ENCODE results near the gene HAND2.

HAND2 gene

DNA sequence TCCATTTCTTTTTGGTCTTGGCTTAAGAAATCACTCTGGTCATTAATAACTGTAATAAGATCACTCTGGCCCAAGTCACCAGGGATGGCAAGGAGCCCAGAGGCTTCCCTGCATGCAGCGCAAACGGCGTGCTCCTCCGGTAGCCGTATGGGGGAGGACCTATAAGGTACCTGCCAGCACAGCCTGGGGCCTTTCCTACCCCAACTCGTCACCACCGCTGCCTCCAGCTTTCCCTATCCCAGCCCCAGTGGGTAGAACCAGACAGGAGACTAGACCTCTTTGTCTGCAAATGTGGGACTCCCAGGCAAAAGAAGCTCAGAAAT lies 25.9 kb downstream of the HAND2 start:
- no peak for DNase-seq

DNA sequence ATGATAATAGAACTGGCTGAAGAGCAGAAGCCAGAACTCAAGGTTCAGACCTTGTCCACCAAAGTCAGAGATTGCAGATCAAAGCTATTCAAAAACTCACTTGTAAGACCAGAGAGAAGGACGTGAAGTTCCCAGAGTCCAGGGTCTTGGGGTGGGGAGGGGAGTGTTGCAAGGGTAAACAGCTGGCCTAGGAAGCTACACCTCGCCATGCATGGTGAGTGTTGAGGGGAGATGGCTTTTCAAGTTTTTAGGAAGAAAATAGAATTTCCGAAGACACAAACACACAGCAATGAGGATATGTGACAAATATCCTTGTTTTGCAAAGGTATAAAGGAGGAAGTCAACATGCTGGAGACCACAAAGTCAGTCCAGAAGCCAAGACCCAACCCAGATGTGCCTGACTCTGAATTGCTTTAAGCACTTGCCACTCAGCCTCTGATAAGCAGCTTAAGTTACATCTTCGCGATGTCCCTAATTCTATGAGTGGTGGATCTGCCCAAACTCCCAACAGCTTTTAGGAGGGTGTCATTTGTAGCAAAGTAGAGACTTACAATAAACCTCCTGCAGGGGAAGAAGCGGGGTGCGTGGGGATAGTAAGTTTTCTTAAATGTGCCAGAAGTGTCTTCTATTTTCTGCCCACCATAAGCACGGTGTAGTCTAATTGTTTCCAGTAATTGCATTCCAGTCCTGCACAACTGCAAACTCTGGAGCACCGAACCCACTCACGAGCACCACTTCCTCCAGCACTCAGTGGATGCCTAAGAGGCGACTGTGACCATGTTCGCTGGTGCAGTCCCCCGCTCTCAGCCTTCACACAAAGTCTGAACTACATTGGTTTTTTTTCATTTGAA lies 26.5 kb downstream of the HAND2 start:
- DNase-seq, result no peak

DNA sequence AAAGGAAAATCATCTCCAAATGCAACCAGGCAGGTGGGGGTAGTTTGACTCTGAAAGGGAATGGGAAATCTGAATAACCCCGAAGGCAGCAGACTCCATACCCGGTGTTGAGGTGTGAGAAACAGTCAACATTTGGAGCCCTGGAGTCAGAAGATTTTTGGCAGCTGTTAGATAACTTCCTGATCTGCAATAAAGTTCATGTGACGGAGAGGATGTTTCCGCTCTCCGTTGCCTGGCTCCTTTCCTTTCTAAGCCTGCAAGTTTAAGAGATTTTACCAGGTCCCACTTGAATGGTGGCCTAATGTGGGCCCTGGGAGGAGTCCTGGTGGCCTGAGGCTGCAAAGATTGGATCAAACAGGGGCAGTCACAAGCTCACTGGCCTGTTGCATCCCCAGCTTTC lies 27.7 kb downstream of the HAND2 start:
- DNase-seq, result no peak

DNA sequence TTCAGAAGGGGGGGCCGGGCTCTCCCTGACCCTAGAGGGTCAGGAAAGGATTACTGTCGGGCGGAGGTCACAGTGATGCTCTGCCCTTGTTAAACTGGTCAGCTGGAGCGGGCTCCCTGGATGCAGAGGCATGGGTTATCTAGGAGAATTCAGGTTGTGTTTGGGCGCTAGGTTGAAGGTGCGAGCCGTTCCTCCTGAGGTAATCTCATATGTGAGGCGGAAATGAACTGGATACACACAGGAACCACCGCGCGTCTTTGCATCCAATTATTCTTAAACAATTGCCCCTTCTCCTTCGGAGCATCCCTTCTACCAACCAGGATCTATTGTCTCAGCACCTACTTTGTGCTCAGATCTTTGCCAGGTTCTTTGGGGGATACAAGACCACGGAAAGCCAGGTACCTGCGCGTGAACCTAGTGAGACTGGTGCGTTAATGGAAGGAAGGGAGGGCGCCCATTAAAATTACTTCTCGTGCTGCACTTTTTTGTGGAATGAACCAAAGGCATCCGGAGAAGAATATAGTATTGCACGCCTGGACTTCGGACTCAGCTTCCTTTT lies 28.4 kb downstream of the HAND2 start:
- DNase-seq, result no peak

DNA sequence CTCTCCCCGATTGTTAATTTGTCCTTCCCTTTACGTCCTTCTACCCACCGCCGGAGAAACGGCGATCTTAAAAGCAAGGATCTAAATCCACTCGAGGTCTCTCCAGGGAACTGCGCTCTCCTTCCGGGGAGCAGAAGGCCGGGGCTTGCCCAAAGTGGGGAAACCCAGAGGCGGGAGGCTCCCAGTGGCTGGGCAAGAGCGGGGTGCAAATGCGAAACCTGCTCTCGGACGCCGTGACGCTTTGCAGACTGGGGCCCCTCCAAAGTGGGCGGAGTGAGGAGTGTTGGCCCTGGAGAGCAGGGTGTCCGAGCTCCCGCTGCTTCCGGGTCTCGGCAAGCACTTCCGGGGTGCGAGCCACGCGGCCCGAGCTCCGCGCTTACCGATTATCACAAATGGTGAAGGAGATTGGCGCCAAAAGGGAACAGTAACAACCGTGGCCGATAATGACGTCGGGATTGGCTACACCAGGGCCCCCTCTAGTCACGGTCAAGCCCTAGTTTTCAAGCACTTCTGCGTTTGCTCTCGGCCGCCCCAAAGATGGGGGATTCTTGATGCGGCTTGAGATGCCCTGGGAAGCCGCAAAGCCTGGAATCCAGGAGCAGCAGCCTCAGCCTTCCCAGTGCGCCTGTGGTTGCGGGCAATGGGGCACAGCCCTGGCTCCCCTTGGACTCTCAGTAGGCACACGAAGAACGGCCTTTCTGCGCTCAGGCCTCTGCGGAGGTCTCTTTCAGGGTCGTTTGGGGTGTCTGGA lies 29.0 kb downstream of the HAND2 start:
- DNase-seq, result no peak

DNA sequence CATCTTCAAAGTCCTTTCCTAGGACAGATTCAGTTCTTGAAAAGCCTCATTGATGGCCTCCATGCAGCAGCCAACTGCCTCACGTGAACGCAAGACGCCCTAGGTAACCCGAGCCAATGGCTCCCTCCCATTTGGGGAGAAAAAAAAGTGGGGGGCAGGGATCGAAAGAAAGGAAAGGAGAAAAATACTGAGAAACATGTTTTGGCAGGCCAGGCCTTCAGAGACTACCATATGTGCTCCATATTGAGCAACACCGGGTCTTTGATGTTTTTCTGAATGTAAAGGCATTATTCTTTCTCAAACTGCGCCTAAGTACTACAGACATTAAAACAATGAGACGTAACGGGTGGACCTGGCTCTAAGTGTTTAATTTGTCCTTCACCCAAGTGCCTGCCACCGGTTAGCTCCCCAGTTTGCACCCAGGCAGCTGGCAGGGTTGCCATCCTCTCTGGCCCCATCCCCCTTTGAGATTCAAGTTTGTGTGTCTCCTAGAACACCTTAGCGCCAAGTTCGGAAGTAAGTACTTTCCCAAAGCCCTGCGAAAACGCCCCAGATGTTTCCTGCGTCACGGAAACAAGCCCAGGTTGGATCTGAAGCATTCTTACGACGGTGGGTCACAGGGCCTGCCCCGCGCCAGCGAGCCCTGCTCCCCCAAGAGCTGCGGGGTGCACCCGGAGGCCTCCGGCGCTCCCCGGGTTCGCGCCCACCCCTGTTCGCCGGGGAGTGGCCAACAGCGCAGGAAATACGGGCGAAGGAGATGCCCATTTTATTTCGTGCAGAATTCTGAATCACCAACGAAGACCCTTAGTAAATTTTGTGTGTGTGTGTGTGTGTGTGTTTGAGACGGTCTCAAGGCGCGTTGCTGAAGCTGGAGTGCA lies 30.1 kb downstream of the HAND2 start:
- DNase-seq, result no peak

DNA sequence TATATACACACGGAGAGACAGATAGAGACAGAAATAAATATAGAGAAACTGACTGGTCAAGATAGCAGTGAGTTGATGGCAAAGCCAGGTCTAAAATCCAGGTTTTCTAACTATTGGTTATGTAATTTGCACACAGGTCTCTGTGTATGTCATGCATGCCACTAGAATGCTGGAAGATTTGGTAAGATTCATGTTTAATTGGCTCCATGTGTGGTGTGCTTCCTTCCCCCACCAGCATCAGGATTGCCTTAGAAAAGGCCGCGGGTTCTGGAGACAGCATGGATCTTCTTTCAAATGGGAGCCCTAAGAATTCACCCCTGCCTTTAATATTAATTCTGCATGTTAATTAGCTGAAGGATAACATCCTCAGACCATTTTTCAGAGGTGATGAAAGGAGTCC lies 31.3 kb downstream of the HAND2 start:
- DNase-seq, result no peak

DNA sequence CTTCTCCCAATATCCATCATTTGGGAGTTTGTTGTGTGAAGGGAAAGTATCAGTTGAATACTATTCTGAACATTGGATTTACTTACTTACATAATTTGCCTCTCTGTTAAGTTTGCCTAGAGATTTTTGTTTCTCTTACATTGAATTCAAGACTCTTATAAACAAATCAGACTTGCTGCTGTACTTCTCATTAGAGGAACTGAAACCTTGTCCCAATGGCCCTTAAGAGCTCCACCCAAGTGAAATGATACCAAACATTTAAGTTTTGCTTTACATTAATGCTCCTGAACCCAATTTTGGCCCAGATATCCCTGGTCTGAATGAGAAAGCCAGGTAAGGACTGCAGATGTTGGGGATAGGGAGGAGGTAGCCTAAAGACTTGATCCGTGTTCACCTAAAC lies 32.0 kb downstream of the HAND2 start:
- DNase-seq, result no peak

DNA sequence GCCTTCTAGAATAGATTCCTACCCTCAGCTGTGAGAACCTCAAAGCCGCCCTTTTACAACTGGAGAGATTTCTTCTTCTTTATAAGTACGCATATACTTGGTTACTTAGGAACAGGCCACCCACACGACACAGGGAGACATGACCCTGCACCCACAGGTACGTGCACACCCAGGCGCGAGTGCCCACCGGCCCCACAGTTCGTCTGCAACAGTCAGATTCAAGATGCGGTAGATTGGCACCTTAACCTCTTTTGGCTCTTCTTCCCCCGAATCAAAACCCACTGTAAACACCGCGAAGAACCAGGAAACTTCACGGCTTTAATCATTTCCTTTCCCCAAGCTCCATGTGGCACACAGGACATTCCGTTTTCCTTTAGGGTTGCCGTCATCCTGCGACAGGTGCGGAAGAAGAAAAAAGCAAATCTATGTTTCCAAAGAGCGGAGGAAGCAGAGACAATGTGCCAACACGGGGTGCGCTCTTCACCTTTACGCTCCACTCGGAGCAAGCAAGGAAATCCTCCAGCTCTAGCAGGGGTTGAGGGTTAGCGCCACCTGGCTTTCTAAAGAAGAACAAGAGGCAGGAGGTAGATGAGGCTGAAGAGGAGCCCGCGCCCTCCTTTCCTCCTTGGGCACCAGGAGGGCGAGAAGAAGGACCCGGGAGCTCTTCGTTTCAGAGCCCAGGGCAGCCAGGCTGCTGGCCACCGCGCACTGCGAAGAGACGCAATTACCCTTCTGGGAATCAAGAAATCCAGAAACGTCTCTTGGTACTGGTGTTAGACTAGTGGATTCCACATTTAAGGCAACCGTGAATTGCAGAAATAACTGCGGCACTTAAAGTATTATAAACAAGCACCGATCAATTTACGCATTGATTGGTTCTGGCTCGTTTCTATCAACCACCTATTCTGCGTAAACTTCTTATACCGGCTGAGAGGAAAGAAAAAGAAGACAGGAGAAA lies 35.7 kb downstream of the HAND2 start:
- DNase-seq, result peak in 32 of 56 donors; percentile 2 to 72 (median 24)

DNA sequence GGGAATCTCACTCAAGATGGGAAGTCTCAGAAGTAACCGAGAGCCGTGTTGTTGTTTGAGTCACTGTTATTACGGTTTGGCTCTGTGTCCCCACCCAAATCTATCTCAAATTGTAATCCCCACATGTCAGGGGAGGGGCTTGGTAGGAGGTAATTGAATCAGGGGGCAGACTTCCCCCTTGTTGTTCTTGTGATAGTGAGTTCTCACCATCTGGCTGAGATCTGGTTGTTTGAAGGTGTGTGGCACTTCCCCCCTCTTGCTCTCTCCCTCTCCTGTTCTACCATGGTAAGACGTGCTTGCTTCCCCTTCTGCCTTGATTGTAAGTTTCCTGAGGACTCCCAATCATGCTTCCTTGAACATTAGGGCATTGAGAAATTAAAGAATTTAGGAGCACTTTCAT lies 37.0 kb downstream of the HAND2 start:
- no peak for DNase-seq

DNA sequence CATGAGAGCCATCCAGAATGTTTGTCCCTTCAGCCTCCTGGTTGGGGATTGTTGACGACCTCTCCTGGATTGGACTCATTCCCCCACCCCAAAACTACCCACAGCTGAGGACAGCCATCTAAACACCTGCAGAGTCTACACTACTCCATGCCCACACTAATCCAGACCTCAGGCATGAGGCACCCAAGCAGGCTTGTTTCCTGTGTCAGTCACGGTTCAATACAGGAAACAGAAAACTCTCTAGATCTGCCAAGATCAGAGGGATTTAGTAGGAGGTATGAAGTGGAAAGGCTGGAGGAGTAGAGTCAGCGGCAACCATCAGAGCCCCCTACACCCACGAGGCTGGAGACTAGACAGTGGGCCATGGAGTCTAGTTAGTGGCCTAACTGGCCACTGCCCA lies 37.7 kb downstream of the HAND2 start:
- DNase-seq, result no peak

DNA sequence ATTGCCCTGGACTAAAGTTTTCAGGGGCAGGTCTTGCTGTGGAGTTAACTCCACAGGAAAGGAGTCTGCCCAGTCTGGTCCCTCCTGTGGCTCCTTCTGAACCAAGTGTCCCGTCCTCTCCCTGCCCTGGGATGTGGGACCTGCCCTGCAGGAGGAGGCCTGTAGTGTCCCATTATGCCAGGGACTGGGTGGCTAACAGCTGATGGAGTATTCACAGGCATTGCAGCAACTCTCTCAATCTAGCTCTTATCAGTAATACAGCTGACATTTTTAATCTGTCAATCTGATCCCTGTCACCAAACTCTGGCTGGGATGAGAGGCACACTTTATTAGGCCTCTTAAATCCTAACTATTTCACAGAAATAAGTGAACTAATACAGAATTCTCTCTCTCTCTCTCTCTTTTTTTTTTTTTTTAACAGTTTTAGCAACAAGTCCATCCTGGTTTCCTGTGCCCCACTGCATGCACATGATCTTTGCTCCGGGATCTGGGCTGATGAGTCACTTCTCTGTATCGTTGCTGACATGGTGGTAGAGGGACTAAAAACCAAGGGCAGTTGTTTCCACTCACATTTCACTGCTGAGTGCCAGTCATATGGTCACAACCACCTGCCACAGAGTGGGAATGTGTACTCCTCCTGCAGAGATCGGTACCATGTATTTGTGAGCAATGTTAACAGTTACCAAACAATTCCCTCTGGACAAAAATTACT lies 39.1 kb downstream of the HAND2 start:
- no peak for DNase-seq

DNA sequence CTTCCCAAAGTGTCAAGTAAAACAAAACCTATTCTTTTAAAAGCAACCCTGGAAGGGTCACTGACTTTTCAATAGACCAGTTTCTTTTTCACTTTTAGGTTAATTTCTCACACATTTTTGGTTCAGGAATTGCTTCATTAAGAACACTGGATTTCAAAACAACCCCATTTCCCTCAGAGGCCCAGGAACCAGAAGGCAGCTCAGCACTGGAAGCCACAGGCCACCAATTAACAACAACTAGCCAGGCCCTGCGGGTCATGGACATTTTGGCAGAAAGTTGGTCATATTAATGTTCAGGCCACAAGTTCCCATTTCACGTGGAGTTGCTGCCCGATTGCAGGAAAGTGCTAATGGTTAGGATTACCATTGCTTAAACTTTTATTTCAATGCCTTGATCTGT lies 39.8 kb downstream of the HAND2 start:
- no peak for DNase-seq

DNA sequence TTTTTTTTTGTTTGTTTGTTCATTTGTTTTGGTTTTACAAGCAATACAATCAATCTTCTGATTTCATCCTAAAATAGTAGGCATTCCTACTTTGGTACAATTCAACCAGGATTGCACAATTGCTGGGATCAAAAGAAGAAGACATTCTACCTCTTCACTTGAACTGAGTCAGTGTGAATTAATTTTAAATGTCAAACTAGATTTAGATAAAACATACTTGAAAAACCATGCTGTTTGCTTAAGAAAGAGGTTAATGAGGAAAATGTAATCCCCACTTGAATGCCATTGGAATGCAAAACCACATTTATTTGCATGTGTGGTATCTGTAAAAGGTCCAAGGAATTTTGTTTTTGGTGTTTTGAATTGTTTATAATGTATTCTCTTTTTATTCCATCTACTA lies 40.5 kb downstream of the HAND2 start:
- no peak for DNase-seq

DNA sequence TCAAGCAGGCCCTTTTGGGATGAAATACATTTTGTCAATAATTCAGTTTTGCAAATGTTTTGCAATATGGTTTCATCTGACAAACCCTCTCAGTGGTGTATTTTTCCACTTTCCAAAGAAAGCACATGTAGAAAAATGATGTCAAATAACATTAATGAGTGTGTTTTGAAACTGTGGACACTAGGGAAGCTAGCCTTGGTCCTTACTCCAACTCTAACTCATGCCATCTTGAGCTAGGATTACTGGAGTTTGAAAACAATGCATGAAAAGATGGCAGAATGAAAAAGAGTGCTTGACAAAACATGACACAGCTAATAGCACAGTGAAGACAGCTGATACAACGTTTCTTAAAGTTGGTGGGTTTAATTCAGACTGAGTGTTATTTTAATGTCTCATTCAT lies 41.4 kb downstream of the HAND2 start:
- no peak for DNase-seq

DNA sequence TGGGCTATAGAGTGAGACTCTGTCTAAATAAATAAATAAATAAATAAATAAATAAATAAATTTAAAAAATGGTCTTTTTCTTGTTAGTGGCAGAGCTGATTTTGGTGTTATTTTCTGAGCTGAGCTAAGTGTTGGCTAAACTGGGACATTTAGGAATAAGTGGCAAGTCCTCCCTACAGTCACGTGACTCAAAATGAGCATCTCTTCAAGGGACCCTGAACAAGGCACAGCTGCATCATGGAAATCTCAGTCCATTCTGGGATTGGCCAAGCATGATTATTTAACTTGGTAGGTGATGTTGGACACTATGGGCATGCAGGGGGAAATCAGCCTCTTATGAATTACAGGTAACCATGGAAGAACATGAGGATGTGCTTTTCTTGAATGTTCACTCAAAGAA lies 42.0 kb downstream of the HAND2 start:
- DNase-seq, result no peak

DNA sequence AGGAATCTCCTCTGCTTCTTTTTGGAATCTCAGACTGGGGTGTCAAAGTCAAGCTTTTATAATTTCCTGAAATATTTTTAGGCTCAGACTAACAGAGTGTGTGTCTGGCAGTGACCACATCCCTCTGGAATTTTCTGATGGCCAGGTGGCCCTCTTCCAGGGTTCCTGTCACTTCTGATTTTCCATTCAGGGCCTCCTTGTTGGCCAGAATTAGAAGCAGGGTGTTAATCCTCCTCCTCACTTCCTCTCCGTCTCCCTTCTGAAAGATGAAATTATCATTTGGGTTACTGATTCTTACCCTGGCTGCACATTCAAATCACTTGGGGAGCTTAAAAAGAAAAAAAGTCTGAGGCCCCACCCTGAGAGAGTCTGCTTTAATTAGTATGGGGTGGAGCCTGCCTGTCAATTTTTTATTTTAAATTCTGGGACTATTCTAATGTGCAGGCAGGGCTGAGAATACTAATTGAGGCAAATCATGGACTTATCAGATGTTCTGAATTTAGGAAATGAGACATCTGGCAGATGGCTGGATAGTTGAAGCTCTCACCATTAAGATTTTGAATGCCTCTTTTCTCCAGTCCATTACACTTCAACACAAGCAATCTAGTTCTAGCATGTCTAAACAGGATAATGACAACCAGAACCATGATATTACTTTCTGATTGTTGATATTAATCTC lies 43.2 kb downstream of the HAND2 start:
- DNase-seq, result no peak

DNA sequence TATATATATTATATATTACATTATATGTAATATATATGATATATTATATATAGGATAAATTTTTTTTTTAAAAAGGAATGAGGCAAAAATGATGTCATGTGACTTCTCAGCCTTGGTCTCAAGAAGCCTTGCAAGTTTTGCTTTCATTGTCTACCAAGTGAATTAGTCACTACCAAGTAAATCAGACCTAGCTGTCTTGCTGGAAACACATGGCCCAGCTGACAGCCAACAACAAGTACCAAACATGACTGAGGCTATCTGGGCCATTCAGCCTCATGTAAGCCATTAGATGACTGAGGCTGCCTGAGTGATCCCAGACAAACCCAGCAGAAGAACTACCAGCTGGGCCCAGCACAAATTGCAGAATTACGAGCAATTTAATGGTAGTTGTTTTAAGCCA lies 44.9 kb downstream of the HAND2 start:
- DNase-seq, result no peak

DNA sequence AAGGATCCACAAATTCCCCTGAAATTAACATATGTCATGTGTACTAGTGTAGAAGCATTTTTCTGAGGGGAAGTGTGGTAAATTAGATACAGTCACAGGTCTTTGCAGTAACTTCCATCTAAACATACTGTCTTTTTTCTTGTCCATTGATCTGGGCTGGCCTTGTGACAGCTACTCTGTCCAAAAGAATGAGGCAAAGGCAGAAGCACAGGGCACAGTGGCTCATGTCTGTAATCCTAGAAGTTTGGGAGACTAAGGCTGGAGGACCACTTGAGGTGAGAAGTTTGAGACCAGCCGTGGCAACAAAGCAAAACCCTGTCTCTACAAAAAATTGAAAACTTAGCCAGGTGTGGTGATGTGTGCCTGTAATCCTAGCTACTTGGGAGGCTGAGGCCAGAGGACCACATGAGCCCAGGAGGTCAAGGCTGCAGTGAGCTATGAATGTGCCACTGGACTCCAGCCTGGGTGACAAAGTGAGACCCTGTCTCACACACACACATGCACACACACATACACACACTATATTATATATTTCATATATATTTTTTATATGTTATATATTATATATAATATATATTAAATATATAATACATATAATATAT lies 47.6 kb downstream of the HAND2 start:
- DNase-seq, result no peak

Data from amygdala (tissue), 56 donors.